Measurements from ENCODE around the gene FNDC3B.

- TF ChIP-seq CTCF (IDR thresholded peaks at IDR 0.05) (no peak), POLR2A (IDR thresholded peaks at IDR 0.05) (no peak), EP300 (IDR thresholded peaks at IDR 0.05) (no peak)
These were observed 17.0 kb downstream of the FNDC3B start for GRCh38 chr3:172056416-172056815.
